Liver (tissue), 3 donors: ENCODE data around the gene LRRC72.

Experiments
- CTCF ChIP-seq: fragments of 150-350 bp; IDR thresholded peaks from 2 replicates; pipeline ENCODE4 v1.5.1; 2017; ENCODE audit warnings: improper control_type of control experiment, low read depth, low read length; ENCODE audit not compliant: missing input control
- EGR1 ChIP-seq, 2 donors: IDR thresholded peaks; 2 replicates each; pipeline ENCODE4 v1.6.1; 2016 to 2018; ENCODE audit warnings: antibody characterized with exemption in 2 of 2, low read depth in 2 of 2
- MAX ChIP-seq: IDR thresholded peaks from 2 replicates; pipeline ENCODE4 v1.6.1; 2016; ENCODE audit warnings: antibody characterized with exemption
- RAD21 ChIP-seq, 2 donors: IDR thresholded peaks; 2 replicates each; pipeline ENCODE4 v1.6.1; 2016; ENCODE audit warnings: antibody characterized with exemption in 2 of 2, mild to moderate bottlenecking in 2 of 2
- REST ChIP-seq: IDR thresholded peaks from 2 replicates; pipeline ENCODE4 v1.6.1; 2016; ENCODE audit warnings: antibody characterized with exemption, mild to moderate bottlenecking
- TAF1 ChIP-seq: conservative IDR thresholded peaks from 2 replicates; pipeline ENCODE4 v1.6.1; 2016; ENCODE audit warnings: antibody characterized with exemption, mild to moderate bottlenecking
- donor health status: healthy.
- donor health status: healthy.

- no peak for TF ChIP-seq TAF1
- TF ChIP-seq CTCF = no peak
- no peak for TF ChIP-seq MAX
- no peak for TF ChIP-seq REST
- TF ChIP-seq EGR1 (IDR thresholded peaks at IDR 0.05; ENCODE audit: low read depth in 2 of 2) = no peak
- no peak for TF ChIP-seq RAD21 (IDR thresholded peaks at IDR 0.05)
Observed at GRCh38 chr7:16598015-16598414, 71.4 kb downstream of the LRRC72 start.
